ENCODE data around the gene DDX60.

DDX60 gene, protein sequence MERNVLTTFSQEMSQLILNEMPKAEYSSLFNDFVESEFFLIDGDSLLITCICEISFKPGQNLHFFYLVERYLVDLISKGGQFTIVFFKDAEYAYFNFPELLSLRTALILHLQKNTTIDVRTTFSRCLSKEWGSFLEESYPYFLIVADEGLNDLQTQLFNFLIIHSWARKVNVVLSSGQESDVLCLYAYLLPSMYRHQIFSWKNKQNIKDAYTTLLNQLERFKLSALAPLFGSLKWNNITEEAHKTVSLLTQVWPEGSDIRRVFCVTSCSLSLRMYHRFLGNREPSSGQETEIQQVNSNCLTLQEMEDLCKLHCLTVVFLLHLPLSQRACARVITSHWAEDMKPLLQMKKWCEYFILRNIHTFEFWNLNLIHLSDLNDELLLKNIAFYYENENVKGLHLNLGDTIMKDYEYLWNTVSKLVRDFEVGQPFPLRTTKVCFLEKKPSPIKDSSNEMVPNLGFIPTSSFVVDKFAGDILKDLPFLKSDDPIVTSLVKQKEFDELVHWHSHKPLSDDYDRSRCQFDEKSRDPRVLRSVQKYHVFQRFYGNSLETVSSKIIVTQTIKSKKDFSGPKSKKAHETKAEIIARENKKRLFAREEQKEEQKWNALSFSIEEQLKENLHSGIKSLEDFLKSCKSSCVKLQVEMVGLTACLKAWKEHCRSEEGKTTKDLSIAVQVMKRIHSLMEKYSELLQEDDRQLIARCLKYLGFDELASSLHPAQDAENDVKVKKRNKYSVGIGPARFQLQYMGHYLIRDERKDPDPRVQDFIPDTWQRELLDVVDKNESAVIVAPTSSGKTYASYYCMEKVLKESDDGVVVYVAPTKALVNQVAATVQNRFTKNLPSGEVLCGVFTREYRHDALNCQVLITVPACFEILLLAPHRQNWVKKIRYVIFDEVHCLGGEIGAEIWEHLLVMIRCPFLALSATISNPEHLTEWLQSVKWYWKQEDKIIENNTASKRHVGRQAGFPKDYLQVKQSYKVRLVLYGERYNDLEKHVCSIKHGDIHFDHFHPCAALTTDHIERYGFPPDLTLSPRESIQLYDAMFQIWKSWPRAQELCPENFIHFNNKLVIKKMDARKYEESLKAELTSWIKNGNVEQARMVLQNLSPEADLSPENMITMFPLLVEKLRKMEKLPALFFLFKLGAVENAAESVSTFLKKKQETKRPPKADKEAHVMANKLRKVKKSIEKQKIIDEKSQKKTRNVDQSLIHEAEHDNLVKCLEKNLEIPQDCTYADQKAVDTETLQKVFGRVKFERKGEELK (N-terminal part only)

DNA sequence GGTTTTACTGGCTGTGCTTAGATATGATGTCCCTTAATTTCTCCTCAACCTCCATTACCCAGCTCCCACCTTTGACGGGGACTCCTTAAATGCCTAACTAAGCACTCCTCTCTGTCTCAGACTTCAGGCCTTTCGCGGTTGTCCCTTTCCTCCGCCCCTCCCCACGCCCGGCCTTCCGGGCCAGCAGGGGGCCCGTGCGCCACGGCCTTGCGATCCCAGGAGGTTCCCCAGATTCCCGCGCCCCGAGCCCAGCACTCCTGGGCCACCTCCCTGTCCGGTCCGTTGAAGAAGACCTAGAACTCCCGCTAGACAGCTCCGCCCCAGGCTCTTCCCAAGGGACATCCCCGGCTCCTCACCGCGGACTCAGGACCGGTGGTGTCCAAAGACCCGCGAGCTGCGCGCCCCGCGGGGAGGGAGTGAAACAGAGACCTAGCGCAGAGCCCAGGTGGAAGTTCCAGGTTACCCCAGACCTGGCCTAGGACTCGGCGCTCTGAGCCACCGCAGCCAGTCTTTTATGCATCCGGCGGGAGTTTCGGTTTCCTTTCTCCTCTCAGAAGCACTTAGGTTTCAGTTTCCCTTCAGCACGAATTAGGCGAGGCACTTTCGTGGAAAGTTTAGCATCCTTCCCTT lies at the start of gene DDX60:
Gene DDX60 (minus strand): TSS at position 487 of the 630 bp plus-strand sequence. CDS start 7,493 bp downstream, outside the sequence.
- no peaks in the 10 kb centered on the region for H3K9me3 ChIP-seq (ENCODE audit: severe bottlenecking)
- DNase-seq (ENCODE audit: low spot score) (peak; percentile 79), ATAC-seq (ENCODE audit: low read depth) (peak; percentile 92)

DNA sequence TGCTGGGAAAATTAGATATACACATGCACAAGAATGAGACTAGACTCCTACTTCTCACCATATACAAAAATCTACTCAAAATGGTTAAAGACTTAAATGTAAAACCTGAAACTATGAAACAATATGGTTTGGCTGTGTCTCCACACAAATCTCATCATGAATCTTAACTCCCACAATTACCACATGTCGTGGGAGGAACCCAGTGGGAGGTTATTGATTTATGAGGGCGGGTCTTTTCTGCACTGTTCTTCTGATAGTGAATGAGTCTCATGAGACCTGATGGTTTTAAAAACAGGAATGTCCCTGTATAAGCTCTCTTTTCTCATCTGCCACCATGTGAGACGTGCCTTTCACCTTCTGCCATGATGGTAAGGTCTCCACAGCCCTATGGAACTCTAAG lies 48.5 kb upstream of the DDX60 start:
- Histone ChIP-seq H3K27ac (ENCODE audit: poor library complexity, severe bottlenecking) (no peak overlapping the region), H3K36me3 (ENCODE audit: low read depth) (no peaks in the 10 kb centered on the region; the same call in 1 of the 2 replicates), H3K9me3 (ENCODE audit: severe bottlenecking) (no peaks in the 10 kb centered on the region), H3K4me3 (ENCODE audit: severe bottlenecking) (no peak overlapping the region), H3K4me1 (ENCODE audit: insufficient read depth, poor library complexity, severe bottlenecking) (peaks cover 2% of the 10 kb centered on the region), H3K27me3 (ENCODE audit: insufficient read depth, poor library complexity, severe bottlenecking) (no peaks in the 10 kb centered on the region)
- TF ChIP-seq, protein P1, sequence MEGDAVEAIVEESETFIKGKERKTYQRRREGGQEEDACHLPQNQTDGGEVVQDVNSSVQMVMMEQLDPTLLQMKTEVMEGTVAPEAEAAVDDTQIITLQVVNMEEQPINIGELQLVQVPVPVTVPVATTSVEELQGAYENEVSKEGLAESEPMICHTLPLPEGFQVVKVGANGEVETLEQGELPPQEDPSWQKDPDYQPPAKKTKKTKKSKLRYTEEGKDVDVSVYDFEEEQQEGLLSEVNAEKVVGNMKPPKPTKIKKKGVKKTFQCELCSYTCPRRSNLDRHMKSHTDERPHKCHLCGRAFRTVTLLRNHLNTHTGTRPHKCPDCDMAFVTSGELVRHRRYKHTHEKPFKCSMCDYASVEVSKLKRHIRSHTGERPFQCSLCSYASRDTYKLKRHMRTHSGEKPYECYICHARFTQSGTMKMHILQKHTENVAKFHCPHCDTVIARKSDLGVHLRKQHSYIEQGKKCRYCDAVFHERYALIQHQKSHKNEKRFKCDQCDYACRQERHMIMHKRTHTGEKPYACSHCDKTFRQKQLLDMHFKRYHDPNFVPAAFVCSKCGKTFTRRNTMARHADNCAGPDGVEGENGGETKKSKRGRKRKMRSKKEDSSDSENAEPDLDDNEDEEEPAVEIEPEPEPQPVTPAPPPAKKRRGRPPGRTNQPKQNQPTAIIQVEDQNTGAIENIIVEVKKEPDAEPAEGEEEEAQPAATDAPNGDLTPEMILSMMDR (IDR thresholded peaks at IDR 0.05; ENCODE audit: poor library complexity, severe bottlenecking) = no peak
- ATAC-seq (ENCODE audit: low read depth) (no peak), DNase-seq (ENCODE audit: low spot score) (no peak)

More for the DNA sequence above, at the start of gene DDX60:
- H3K4me1 ChIP-seq (ENCODE audit: insufficient read depth, poor library complexity, severe bottlenecking) = peaks cover 8% of the 10 kb centered on the region
- TF ChIP-seq, protein P1 (IDR thresholded peaks at IDR 0.05; ENCODE audit: poor library complexity, severe bottlenecking) = peak; percentile 59
- no peaks in the 10 kb centered on the region for H3K27me3 ChIP-seq (ENCODE audit: insufficient read depth, poor library complexity, severe bottlenecking)
- no peaks in the 10 kb centered on the region for H3K36me3 ChIP-seq (ENCODE audit: low read depth)
- H3K27ac ChIP-seq (ENCODE audit: poor library complexity, severe bottlenecking) = peak within 1 kb of the TSS; percentile 68
- H3K4me3 ChIP-seq (ENCODE audit: severe bottlenecking) = peak within 1 kb of the TSS; percentile 61

DNA sequence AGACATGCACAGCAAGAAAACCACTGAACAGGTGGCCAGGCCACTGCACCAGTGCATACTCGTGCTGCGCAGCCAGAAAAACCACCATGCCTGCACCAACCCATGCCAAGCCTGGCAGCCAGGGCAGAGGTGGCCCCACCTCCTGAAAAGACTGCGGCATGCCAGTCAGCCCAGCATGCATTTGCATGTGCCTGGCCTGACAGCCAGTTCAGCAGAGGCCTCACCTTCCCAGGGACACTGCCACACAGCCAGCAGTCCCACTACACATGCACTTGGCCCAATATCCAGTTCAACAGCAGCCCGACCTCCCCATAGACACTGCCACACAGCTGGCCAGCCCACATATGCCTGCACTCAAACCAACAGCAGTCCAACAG lies 43.5 kb upstream of the DDX60 start:
- Histone ChIP-seq H3K27me3 (ENCODE audit: insufficient read depth, poor library complexity, severe bottlenecking) (no peaks in the 10 kb centered on the region), H3K27ac (ENCODE audit: poor library complexity, severe bottlenecking) (no peak overlapping the region), H3K36me3 (ENCODE audit: low read depth) (peaks cover 7% of the 10 kb centered on the region), H3K4me3 (ENCODE audit: severe bottlenecking) (no peak overlapping the region), H3K9me3 (ENCODE audit: severe bottlenecking) (no peaks in the 10 kb centered on the region), H3K4me1 (ENCODE audit: insufficient read depth, poor library complexity, severe bottlenecking) (peaks cover 2% of the 10 kb centered on the region)
- no peak for DNase-seq (ENCODE audit: low spot score)
- TF ChIP-seq, protein P1 (IDR thresholded peaks at IDR 0.05; ENCODE audit: poor library complexity, severe bottlenecking) = no peak
- ATAC-seq (ENCODE audit: low read depth) = no peak

DNA sequence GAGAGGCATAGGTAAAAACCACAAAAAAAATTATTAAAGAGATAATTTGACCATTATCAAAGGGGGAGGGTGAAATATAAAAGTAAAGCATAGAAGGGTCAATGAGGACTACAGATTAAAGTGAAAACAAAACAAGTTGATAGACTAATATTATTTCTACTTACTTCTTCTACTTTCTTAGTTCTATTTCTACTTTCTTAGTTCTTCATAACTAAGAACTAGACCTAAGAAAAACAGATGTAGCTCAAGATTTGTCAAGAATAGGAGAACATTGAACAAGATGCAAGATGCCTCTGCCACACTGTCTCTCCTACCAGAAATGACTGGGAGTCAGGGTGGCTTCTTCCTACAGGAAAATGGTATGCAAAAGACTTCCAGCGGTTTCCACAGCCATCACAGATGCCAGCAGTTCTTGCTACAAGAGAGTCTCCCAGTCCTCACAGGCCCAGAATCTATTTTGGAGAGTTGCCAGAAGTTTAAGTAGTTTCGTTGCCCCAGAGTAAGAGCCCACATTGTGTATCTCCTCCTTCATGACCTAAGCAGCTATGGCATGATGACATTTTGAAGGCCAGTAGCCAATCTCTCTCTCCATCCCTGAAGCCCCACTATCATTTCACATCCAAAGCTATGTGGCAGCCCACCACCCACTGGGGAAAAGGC lies 42.9 kb upstream of the DDX60 start:
- TF ChIP-seq, protein P1 (IDR thresholded peaks at IDR 0.05; ENCODE audit: poor library complexity, severe bottlenecking) = no peak
- ATAC-seq (ENCODE audit: low read depth) (no peak), DNase-seq (ENCODE audit: low spot score) (no peak)
- Histone ChIP-seq H3K4me3 (ENCODE audit: severe bottlenecking) (no peak overlapping the region), H3K36me3 (ENCODE audit: low read depth) (peaks cover 7% of the 10 kb centered on the region), H3K27ac (ENCODE audit: poor library complexity, severe bottlenecking) (no peak overlapping the region), H3K27me3 (ENCODE audit: insufficient read depth, poor library complexity, severe bottlenecking) (no peaks in the 10 kb centered on the region), H3K9me3 (ENCODE audit: severe bottlenecking) (no peaks in the 10 kb centered on the region), H3K4me1 (ENCODE audit: insufficient read depth, poor library complexity, severe bottlenecking) (peaks cover 2% of the 10 kb centered on the region)

Data from RWPE2 (cell line).